Epithelial cell of esophagus (primary cell): ENCODE results near the gene SPEM2.
A peak's percentile ranks its signal among the peaks of the same experiment; 100 is the strongest.

ENCODE experiments used
- DNase-seq: peaks from one replicate; pipeline ENCODE4 v3.0.0; 2010; ENCODE audit warnings: low read depth
- H3K4me3 ChIP-seq: 2 replicates; pipeline ENCODE4 v1.5.1; 2011; ENCODE audit warnings: mild to moderate bottlenecking, low read length, control low read depth
- TF ChIP-seq, protein P1 (sequence below): IDR thresholded peaks from 2 replicates; pipeline ENCODE4 v1.5.1; 2011; ENCODE audit warnings: low read depth, mild to moderate bottlenecking, low read length, control low read depth, inconsistent platforms; ENCODE audit not compliant: insufficient read depth; ENCODE audit errors: missing control alignments

SPEM2 gene

DNA sequence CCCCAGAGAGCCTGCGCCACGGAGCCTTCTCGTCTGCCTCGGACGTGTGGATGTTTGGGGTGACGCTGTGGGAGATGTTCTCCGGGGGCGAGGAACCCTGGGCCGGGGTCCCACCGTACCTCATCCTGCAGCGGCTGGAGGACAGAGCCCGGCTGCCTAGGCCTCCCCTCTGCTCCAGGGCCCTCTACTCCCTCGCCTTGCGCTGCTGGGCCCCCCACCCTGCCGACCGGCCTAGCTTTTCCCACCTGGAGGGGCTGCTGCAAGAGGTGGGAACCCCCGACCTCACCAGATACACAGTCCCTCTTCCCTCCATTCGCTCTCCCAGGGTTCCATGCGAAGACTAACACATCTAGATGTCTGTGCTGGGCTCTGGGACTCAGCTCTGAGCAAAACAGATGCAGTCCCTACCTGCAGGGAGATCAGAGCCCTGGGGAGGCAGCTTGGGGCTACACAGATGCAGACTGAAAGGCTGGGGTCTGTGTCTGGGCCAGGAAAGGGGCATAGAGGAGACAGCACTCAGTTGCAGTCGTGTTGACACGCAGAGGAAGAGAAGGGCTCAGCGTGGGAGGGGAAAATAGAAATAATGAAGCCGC lies 40.8 kb upstream of the SPEM2 start:
- no peak for DNase-seq
- no peak overlapping the region for H3K4me3 ChIP-seq
- TF ChIP-seq, protein P1, sequence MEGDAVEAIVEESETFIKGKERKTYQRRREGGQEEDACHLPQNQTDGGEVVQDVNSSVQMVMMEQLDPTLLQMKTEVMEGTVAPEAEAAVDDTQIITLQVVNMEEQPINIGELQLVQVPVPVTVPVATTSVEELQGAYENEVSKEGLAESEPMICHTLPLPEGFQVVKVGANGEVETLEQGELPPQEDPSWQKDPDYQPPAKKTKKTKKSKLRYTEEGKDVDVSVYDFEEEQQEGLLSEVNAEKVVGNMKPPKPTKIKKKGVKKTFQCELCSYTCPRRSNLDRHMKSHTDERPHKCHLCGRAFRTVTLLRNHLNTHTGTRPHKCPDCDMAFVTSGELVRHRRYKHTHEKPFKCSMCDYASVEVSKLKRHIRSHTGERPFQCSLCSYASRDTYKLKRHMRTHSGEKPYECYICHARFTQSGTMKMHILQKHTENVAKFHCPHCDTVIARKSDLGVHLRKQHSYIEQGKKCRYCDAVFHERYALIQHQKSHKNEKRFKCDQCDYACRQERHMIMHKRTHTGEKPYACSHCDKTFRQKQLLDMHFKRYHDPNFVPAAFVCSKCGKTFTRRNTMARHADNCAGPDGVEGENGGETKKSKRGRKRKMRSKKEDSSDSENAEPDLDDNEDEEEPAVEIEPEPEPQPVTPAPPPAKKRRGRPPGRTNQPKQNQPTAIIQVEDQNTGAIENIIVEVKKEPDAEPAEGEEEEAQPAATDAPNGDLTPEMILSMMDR = no peak

DNA sequence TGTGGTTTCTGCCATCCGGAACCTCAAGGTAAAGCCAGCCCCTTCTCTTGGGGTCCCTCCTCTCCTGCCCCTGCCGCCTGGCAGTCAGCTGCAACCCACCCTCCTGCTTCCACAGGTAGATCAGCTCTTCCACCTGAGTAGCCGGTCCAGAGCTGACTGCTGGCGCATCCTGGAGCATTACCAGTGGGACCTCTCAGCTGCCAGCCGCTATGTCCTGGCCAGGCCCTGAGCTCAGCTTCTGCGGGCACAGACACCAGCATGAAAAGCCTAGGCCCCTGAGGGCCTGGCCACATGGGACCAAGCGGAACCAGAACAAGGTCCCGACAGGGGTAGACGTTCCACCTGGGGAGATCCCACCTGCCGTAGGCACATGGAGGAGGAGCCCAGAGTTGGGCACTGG lies 36.6 kb upstream of the SPEM2 start:
- TF ChIP-seq, protein P1 = no peak
- DNase-seq = no peak
- H3K4me3 ChIP-seq = no peak overlapping the region

DNA sequence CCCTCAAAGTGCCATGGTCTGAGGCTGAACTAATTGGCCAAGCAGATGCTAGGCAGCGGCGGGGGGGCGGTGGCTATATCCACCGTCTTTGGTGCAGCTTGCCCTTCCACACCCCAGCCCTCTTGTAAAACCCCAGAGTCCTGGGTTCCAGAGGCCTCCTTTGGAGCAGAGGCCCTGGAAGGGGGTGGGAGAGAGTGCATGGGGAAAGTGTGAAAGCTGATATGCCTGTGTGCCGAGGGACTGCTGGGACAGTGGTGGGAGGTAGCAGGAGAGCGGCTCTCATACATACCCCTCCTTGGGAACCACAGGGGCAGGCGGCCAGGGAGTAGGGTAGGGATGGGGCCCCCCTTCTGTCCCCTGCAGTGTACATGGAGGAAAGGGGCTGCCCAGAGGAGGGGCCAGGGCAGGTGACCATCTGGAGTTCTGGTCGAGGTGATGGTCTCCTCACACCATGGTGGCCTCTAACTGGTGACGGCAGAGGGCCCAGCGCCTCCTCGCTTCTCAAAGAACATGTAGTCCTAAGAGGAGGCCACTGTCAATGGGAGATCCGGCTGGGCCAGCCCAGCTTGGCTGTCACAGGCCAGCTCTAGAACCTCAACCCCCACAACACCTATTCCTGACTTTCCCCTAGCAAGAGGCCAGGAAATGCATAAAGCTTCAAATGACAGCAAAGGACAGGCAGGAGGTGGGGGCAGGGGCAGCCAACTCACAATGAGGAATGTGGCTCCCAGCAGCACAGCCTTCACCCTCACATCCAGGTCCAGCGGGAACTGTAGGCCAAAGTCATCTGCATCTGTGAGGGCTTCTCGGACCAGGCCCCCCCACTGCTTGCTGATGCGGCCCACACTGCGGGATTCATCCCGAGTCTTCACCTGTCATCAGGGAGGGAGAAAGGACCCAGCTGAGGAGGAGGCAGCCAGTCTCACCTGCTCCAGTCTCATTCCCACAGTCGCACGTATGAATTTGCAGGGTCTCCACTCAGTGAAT lies 35.2 kb upstream of the SPEM2 start:
- no peak overlapping the region for H3K4me3 ChIP-seq
- TF ChIP-seq, protein P1 = no peak
- DNase-seq = no peak

DNA sequence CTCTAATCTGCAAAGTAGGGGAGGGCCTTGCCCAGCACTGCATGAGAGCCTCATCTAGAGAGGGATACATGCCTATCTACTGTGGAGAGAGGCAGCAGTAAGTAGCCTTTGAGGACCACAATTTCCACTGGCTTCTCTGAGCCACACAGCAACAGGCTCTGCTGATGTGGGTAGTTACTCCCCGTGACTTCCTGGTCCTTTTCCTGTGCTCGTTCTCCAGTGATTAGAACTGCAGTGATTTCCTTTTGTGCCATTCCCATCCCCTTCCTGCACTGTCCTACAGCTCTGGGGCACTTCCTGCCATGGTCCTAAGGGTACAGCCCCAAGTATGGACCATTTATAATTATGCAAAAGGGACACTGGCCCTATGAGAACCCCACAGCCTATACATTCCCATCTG lies 34.1 kb upstream of the SPEM2 start:
- H3K4me3 ChIP-seq = no peak overlapping the region
- DNase-seq = no peak
- TF ChIP-seq, protein P1 = no peak

DNA sequence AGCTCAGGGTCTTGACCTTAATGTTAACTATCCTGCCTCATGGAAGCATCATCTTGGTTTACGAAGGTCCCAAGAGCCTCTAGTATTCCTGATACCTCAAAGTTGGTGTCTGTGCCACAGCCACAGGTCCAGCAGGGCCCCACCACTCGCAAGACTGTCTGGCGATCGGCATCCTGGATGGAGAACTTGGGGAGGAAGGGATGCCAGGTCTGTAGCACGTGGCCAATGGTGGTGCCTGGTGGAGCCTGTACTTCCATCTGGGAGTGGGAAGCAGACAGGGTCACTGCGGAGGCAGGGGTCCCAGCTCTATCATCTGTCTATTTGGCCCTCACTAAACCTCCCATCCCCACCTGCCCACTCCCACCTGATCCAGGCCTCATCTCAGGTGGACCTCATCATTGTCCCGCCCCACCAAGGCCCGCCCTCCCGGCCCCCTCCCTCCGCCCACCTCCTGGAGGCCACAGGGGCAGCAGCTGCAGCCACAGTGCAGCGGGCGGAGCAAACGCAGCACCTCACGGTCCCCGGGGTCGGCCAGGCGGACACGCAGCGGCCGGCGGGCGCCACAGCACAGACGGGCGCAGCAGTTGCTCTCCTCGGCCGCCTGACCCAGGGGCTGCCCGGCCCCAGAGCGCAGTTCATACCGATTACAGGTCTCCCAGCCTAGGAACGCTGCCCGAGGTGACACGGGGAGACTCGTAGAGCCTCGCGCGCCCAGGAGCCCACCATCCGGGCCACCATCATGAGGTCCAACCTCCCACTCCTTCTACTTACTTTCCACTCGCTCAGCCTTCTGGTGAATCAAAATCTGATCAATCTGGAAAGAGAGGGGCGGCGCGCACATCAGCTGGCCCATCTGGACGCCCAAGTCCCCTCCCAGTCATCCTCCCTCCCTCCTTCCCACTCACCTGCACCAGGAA lies 32.5 kb upstream of the SPEM2 start:
- DNase-seq = no peak
- TF ChIP-seq, protein P1 = no peak
- H3K4me3 ChIP-seq = peak overlapping the region; percentile 83

DNA sequence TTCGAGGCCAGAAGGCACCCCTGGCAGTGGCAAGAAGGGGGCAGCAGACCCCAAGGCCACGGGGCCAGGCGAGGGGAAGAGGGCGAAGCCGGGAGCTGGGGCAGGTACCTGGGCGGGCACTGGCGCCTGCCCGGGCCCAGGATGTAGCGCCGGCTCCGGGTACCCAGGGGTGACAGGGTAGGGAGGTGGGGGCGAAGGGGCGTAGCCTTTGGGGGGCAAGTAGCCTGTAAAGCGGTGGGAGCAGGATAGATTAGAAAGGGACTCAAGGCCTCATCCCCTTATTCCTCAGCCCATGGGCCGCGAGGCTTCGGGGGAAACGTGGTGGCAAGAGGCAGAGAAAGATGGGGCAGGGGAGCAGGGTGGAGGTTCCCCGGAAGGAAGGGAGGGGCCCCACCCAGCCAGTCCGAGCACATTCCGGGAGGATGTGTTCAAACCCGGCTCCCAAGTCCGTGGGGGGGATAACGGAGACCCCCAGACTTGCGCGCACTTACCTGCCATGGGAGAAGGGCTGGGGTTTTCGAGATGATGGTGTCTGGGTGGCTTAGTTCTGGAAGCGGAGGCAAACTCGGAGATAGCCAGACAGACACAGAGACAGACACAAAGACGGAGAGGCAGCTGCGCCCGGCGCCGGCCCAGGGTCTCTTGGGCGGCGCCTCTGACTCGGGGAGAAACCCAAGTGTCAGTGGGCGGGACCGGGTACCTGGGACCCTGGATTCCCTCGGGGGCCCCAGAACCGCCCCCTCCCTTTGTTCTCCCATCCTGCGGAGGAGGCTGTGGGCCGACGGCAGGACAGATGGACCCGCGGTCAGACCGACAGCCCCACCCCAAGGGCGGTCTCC lies 31.6 kb upstream of the SPEM2 start:
- H3K4me3 ChIP-seq = peak overlapping the region; percentile 83
- TF ChIP-seq, protein P1 = no peak
- peak; percentile 60 for DNase-seq
